Measurements from ENCODE around the gene TMC2.
A peak's percentile ranks its signal among the peaks of the same experiment; 100 is the strongest.
"Not testable (repeated sequence)": the region's sequence is repeated elsewhere in the genome, so short reads cannot be mapped to it uniquely, and the experiment has no call there.

The TMC2 gene

GRCh38 chr20:2526218-2526583, 10.2 kb upstream of the TMC2 start:
- not testable (repeated sequence) for DNase-seq

DNA sequence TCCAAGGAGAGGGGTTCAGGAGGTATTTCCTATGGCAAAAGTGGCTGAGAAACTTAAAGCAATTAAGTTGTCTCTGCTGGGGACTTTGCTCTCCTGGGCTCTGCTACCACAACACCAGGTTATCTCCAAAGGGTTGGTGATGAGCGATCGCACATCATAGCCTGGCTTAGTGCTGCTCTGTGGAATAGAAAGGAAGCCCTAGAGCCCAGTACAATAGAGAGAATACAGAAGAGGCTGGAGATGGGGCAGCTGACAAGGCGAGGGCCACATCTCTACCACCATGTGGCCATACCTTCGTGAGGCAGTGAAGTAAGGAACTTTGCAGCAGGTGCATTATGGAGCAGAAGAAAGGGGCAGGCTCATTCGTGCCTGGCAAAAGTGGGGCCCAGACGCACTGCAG, 8.6 kb upstream of the TMC2 start:
- DNase-seq = no peak

GRCh38 chr20:2528671-2529271, 7.6 kb upstream of the TMC2 start:
- DNase-seq = no peak

DNA sequence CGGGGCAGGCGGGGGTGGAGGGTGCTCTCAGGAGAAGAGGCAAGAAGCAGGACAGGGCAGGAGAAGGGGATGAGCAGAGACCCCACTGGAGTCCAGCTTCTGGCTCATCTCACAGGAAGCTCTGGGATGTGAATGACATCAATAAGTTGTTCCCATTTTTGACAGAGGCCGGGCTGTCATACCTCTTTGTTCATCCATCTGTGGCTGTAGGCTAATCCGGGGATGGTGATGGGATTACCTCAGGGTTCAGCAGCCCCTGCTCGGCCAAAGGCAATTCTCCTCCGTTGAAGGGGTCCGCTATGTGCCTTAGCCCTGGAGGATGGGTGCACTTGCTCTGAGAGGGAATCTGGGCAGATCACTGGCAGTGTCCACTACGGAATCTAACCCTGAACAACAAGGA, 3.3 kb upstream of the TMC2 start:
- DNase-seq = no peak

- no peak for DNase-seq
Measured at GRCh38 chr20:2535711-2536559, 438 bp upstream of the TMC2 start.

DNA sequence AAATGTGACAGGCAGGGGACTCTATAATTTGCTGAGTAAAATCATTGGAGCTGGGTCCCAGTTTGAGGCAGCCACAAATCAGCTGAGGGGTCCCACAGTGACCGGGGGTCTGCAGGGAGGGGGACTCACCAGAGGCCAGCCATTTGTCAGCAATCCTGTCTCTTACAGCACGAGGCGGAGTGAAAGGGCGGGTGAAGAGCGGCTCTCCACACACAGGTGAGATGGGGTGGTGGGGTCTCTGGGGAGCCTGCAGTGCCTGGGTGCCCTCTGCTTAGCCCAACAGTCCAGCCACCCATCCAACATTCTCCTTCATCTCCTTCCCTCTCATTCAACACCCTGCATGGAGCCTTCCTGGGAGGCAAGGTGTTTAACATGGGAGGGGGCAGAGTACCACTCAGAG, 728 bp downstream of the TMC2 start:
- DNase-seq = no peak

DNA sequence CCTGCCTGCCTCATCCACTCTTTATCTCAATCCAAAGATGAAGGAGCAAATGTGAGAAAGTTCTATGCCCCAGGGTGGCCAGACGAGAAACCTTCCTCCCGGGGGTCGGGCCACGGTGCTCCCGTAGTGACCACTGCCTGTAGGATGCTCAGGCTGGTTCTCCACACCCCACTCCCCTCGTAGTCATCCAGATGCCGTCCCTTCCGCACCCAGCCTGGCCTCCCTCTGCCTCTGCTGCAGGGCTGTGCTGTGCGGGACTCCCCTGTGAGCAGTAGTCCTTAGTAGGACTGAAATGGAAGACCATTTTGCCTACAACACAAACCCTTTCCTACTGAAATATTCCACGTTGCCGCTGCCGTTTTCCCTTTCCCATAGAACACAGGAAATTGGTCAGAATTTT, 2.0 kb downstream of the TMC2 start:
- no peak for DNase-seq

GRCh38 chr20:2538931-2539720, 2.8 kb downstream of the TMC2 start:
- peak in 4 of 14 donors; percentile 12 to 36 (median 24) for DNase-seq

DNA sequence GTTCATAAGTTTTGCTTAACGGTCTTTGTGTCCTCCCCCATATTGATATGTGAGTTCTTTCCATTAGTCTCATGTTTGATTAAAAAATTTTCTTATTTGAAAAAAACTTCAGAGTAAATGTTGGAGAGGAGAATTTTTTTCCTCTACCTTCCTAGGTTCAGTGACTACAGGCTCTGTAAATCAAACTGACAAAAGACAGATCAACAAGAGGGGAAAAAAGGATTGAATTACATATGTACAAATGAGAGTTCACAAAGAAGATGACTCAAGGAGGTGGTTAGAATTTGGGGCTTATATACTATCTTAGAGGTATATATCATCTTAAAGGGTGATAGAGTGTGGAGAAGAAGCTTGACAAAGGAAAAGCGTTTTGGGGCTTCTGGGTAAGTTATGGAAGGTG, 5.6 kb downstream of the TMC2 start:
- no peak for DNase-seq

DNA sequence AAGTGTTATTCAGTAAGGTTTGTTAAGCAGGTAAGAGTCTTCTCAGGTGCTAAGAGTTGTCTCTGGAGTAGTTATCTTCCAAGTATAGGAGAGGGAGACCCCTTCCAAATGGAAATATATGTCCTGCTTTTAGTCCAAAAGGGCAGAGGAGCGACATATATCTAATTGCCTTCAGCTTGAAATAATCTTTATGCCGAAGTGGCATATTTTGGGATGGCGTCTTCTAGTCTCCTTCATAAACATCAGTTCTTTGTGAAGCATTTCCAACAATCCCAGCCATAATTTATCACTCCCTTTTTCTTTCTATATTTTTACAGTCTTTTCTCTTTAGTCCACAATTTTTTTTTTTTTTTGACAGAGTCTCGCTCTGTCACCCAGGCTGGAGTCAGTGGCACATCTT, 6.0 kb downstream of the TMC2 start:
- DNase-seq = no peak

DNA sequence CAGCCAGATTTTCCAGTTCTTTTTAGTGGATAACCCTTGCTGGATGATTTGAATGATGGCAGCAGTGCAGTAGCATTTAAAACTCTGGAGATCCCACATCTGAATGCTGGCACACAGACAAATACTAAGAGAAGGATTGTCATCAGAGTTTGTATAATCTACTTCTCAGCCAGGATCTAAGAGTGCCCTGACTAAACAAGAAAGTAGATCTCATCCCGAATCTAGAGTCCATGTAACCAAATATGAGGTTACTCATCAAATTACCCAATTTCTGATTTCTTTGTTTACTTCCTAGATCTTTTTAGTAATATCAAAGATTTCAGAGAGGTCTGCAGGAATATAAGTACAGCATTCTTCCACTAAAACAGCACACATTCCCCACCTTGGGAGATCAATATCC, 7.8 kb downstream of the TMC2 start:
- no peak for DNase-seq

GRCh38 chr20:2545594-2545993, 9.2 kb downstream of the TMC2 start:
- no peak for DNase-seq

- peak in 1 of 14 donors; percentile 61 for DNase-seq
Measured at GRCh38 chr20:2557873-2558580, 21.7 kb downstream of the TMC2 start.

GRCh38 chr20:2558581-2559278, 22.4 kb downstream of the TMC2 start:
- peak in 1 of 14 donors; percentile 84 for DNase-seq

GRCh38 chr20:2559279-2559626, 22.9 kb downstream of the TMC2 start:
- DNase-seq = no peak

GRCh38 chr20:2559651-2560050, 23.3 kb downstream of the TMC2 start:
- DNase-seq = peak in 2 of 14 donors; percentile 17 to 89

GRCh38 chr20:2563116-2563515, 26.7 kb downstream of the TMC2 start:
- no peak for DNase-seq

DNA sequence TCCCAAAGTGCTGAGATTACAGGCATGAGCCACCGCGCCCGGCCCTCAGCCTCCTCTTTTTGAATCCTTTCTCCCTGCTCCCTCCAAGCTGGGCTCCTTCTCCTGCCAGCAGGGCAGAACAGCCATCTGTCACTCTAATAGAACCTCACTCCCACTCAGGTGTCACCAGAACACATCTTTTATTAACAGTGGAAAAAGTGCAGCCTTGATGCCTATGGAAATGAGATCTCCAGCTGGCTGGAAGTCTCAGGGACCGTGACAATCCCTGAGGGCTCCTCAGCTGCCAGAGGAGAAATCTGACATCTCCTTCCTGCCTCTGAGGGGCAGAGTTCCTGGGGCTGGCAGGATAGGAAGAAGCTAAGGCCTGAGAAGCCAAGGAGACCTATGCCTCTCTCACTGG, 28.0 kb downstream of the TMC2 start:
- peak in 1 of 14 donors; percentile 84 for DNase-seq

- DNase-seq = no peak
Measured at GRCh38 chr20:2575682-2576081, 39.3 kb downstream of the TMC2 start.

DNA sequence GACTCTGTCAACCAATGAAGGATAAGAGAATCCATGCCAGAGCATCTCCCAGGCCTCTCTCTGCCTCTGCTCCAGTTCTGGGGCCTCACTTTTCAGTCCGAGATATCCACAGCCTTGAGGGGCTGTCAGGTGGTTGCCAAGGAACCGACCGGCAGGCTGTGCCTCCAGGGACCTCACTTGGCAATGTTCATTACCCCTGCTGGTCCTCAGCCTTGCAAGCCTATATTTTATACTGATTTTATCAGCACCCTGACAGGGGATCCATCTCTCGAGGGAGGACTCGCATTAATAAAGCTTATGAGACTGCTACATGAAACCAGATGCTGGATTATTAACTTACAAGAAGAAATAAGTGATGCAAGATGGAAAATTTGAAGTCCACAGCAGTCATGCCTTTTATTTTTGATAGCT, 39.9 kb downstream of the TMC2 start:
- no peak for DNase-seq

DNA sequence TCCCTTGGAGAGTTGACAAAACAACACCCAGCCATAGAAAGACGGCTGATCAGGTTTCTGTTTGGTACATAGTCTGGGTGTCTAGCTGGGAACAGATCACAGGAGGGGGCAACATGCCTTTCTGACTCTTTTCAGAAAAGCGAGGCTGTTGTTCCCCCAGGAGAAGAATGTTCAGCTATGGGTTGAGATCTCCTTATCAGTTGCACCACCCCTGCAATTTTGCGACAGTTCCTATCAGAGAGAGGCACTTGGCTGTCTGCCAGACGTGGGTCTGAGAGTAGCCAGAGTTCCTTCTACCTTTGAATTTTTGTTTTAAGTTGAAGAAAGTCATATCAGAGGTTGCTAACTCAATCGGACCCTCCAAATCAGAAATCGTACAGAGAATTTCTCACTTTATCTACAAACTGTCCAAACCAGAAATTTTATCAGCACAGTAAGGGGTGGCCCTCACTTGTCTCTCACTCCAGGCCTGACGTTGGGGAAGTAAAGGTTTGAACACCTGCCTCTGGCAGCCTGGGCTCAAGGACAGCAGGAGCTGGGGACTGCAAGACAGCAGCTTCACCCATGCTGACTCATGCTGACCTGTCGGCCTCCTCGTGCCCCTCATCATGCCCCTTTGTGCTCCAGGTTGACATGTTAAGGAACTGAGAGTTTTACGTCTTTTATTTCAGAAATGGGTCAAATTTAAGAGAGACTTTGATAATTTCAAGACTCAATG, 42.3 kb downstream of the TMC2 start:
- no peak for DNase-seq

DNA sequence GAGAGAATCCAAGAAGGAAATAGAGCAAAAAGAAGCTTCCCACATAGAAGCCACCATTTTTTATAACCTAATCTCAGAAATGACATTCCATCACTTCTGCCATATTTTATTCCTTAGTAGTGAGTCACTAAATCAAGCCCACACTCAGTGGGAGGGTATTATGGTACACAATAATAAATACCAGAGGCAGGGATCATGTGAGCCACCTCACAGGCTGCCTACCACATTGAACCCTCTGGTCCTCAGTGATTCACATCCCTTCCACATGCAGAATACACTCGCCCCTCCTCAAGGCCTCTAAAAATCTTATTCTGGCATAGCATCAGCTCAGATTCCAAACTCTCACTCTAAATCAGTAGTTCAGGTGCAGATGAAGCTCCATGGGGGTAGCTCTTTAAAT, 49.4 kb downstream of the TMC2 start:
- DNase-seq = no peak
